RWPE2 (cell line): ENCODE measurements around the gene PSME3.
"Not testable (repeated sequence)": the region's sequence is repeated elsewhere in the genome, so short reads cannot be mapped to it uniquely, and the experiment has no call there.

Source experiments
- ATAC-seq: fragments of 200-7000 bp; cut with Tn5 transposase; 3 replicates; pipeline ENCODE4 v1.9.1; 2021; ENCODE audit warnings: low read depth
- DNase-seq: peaks from one replicate; pipeline ENCODE4 v3.0.0-alpha.2; 2020; ENCODE audit warnings: low spot score
- H3K27ac ChIP-seq: fragments of 450-650 bp; 2 replicates; pipeline ENCODE4 v1.5.1; 2017; ENCODE audit warnings: mild to moderate bottlenecking; ENCODE audit not compliant: poor library complexity, severe bottlenecking
- H3K27me3 ChIP-seq: fragments of 250-450 bp; sonication (Bioruptor Pico); 2 replicates; pipeline ENCODE4 v1.5.1; 2021; ENCODE audit warnings: mild to moderate bottlenecking, moderate library complexity; ENCODE audit not compliant: insufficient read depth, poor library complexity, severe bottlenecking
- H3K36me3 ChIP-seq: fragments of 250-450 bp; sonication (Bioruptor Pico); 2 replicates; pipeline ENCODE4 v1.5.1; 2020; ENCODE audit warnings: low read depth, mild to moderate bottlenecking, moderate library complexity
- H3K4me1 ChIP-seq: fragments of 250-450 bp; sonication (Bioruptor Pico); 2 replicates; pipeline ENCODE4 v1.5.1; 2021; ENCODE audit warnings: mild to moderate bottlenecking, moderate library complexity; ENCODE audit not compliant: insufficient read depth, poor library complexity, severe bottlenecking
- H3K4me3 ChIP-seq: fragments of 250-450 bp; sonication (Bioruptor Pico); 2 replicates; pipeline ENCODE4 v1.5.1; 2021; ENCODE audit warnings: mild to moderate bottlenecking, moderate library complexity; ENCODE audit not compliant: severe bottlenecking
- H3K9me3 ChIP-seq: fragments of 250-450 bp; sonication (Bioruptor Pico); 2 replicates; pipeline ENCODE4 v1.5.1; 2021; ENCODE audit warnings: mild to moderate bottlenecking, moderate library complexity; ENCODE audit not compliant: severe bottlenecking
- TF ChIP-seq, protein P1 (sequence below): fragments of 450-650 bp; IDR thresholded peaks from one replicate; pipeline ENCODE4 v1.5.1; 2017; ENCODE audit warnings: mild to moderate bottlenecking, moderate library complexity; ENCODE audit not compliant: poor library complexity, severe bottlenecking

PSME3 gene

DNA sequence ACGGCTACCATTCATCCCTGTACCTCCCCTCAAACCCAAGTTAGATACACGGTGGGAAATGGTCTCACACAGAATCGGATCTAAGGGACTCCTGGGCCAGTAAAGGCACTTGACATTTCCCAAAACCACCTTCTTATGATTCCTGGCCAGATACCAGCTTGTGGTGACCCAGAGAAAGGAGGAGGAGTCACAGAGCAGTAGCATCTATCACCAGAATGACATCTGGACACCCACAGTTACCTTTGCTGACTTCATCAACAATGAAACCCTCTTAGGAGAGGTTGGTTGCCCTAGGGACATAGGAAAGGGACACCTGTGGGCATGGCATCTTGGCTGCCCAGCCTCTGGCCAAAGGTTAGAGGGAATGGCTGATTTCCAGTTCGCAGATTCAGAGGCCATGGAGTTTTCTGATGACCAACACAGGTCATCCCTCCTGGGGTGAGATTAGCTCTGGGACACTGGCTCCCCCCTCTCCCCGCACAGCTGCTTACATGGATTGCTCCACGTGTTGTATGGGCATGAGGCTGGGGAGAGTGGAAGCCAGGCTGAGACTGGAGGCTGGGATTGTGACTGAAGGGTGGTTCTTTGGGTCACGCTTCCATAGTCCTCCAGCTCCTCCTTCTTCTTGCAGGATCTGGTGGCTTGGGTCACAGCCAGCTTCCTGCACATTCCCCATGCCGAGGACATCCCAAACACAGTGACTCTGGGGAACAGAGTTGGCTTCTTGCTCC is 16.4 kb downstream of the PSME3 start:
- no peak for ATAC-seq
- H3K36me3 ChIP-seq, result 0 out of 2 replicates have a peak, but pooled peaks cover 5% of the 10 kb centered on the region
- no peak overlapping the region for H3K4me3 ChIP-seq
- no peaks in the 10 kb centered on the region for H3K9me3 ChIP-seq
- no peak overlapping the region for H3K27ac ChIP-seq
- no peaks in the 10 kb centered on the region for H3K27me3 ChIP-seq
- no peak for DNase-seq
- TF ChIP-seq, protein P1, sequence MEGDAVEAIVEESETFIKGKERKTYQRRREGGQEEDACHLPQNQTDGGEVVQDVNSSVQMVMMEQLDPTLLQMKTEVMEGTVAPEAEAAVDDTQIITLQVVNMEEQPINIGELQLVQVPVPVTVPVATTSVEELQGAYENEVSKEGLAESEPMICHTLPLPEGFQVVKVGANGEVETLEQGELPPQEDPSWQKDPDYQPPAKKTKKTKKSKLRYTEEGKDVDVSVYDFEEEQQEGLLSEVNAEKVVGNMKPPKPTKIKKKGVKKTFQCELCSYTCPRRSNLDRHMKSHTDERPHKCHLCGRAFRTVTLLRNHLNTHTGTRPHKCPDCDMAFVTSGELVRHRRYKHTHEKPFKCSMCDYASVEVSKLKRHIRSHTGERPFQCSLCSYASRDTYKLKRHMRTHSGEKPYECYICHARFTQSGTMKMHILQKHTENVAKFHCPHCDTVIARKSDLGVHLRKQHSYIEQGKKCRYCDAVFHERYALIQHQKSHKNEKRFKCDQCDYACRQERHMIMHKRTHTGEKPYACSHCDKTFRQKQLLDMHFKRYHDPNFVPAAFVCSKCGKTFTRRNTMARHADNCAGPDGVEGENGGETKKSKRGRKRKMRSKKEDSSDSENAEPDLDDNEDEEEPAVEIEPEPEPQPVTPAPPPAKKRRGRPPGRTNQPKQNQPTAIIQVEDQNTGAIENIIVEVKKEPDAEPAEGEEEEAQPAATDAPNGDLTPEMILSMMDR, result no peak
- H3K4me1 ChIP-seq, result no peaks in the 10 kb centered on the region

DNA sequence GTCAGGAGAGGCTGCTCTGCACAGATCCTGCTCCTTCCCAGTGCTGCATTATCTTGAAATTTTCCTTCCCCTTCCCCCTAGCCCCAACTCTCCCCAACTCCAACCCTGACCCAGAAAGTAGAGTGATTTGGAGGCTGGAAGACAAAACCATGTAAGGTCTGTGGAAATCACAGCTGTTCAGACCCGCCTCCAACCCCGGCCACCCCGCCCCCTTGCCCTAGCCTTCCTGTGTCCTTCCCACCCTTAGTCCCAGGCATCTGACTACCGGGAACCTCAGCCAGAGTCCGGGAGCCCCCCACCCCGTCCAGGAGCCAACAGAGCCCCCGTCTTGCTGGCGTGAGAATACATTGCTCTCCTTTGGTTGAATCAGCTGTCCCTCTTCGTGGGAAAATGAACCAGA is 17.8 kb downstream of the PSME3 start, which contains the start of gene AOC3:
TSS of gene AOC3 (plus strand) at position 246 of the 400 bp plus-strand sequence. CDS start at position 391, 145 bp downstream.
- Histone ChIP-seq H3K4me1 (no peaks in the 10 kb centered on the region), H3K4me3 (no peak within 1 kb of the TSS), H3K36me3 (no peaks in the 10 kb centered on the region), H3K27me3 (no peaks in the 10 kb centered on the region), H3K9me3 (no peaks in the 10 kb centered on the region), H3K27ac (no peak within 1 kb of the TSS)
- TF ChIP-seq, protein P1, result no peak
- DNase-seq (no peak), ATAC-seq (no peak)

DNA sequence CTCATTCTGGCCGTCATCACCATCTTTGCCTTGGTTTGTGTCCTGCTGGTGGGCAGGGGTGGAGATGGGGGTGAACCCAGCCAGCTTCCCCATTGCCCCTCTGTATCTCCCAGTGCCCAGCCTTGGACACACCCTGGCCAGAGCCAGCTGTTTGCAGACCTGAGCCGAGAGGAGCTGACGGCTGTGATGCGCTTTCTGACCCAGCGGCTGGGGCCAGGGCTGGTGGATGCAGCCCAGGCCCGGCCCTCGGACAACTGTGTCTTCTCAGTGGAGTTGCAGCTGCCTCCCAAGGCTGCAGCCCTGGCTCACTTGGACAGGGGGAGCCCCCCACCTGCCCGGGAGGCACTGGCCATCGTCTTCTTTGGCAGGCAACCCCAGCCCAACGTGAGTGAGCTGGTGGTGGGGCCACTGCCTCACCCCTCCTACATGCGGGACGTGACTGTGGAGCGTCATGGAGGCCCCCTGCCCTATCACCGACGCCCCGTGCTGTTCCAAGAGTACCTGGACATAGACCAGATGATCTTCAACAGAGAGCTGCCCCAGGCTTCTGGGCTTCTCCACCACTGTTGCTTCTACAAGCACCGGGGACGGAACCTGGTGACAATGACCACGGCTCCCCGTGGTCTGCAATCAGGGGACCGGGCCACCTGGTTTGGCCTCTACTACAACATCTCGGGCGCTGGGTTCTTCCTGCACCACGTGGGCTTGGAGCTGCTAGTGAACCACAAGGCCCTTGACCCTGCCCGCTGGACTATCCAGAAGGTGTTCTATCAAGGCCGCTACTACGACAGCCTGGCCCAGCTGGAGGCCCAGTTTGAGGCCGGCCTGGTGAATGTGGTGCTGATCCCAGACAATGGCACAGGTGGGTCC is 18.4 kb downstream of the PSME3 start:
- not testable (repeated sequence) for H3K36me3 ChIP-seq, DNase-seq, H3K4me1 ChIP-seq, H3K27me3 ChIP-seq, H3K27ac ChIP-seq, H3K4me3 ChIP-seq, H3K9me3 ChIP-seq, ATAC-seq

DNA sequence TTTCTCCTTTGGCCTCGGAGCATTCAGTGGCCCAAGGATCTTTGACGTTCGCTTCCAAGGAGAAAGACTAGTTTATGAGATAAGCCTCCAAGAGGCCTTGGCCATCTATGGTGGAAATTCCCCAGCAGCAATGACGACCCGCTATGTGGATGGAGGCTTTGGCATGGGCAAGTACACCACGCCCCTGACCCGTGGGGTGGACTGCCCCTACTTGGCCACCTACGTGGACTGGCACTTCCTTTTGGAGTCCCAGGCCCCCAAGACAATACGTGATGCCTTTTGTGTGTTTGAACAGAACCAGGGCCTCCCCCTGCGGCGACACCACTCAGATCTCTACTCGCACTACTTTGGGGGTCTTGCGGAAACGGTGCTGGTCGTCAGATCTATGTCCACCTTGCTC is 19.2 kb downstream of the PSME3 start:
- H3K9me3 ChIP-seq, result no peaks in the 10 kb centered on the region
- H3K4me3 ChIP-seq, result no peak overlapping the region
- H3K27me3 ChIP-seq, result no peaks in the 10 kb centered on the region
- no peaks in the 10 kb centered on the region for H3K4me1 ChIP-seq
- ATAC-seq, result no peak
- no peaks in the 10 kb centered on the region for H3K36me3 ChIP-seq
- TF ChIP-seq, protein P1, result no peak
- no peak overlapping the region for H3K27ac ChIP-seq
- DNase-seq, result no peak

DNA sequence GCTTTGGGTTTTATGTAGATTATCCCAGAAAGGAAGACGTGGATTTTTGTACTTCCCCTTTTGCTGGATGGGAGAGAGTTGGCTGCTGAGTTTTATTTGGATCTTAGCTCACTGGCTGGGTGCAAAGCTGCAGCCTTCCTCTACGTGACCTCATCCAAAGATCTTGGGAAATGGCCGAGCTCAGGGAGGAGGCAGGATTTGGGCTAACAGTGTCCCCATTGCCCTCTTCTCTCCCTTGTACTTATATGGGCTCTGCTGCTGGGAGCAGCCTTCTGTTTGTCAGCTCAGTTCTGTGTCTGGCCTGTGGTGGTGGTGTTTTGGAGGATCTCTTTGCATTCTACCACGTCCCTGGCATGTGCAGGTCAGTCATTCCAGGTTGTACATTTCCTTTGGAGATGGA is 19.8 kb downstream of the PSME3 start:
- H3K27me3 ChIP-seq, result no peaks in the 10 kb centered on the region
- H3K4me3 ChIP-seq, result no peak overlapping the region
- H3K4me1 ChIP-seq, result no peaks in the 10 kb centered on the region
- H3K27ac ChIP-seq, result no peak overlapping the region
- TF ChIP-seq, protein P1, result no peak
- no peak for DNase-seq
- H3K9me3 ChIP-seq, result no peaks in the 10 kb centered on the region
- no peak for ATAC-seq
- no peaks in the 10 kb centered on the region for H3K36me3 ChIP-seq
